ENCODE measurements around the gene ZC3H4.

The ZC3H4 gene

DNA sequence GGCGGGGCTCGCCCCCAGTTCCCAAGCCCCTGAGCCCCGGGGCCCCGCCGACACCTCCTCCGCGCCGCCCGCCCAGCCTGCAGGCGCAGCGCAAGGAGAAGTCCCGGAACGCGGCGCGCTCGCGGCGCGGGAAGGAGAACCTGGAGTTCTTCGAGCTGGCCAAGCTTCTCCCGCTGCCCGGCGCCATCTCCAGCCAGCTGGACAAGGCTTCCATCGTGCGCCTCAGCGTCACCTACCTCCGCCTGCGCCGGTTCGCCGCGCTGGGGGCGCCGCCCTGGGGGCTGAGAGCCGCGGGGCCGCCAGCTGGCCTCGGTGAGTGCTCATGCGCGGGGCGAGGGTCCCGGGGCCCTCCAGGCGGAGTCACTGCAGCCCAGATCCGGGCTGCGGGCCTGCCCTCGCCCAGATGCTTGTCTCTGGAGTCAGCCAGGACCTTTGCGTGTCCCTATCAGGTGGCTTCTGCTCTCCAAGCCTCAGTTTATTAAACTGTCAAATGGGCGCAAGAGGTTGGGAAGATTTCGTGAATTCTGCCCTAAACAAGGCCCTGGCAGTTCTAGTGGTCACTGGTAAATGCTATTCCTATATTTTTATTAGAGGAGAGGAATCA, 91.9 kb downstream of the ZC3H4 start:
- H3K27me3 ChIP-seq (ENCODE audit: insufficient read depth, low read length): peaks cover 15% of the 10 kb centered on the region
- no peak overlapping the region for H3K27ac ChIP-seq (ENCODE audit: low read depth, low read length, poor library complexity, severe bottlenecking)
- no peak overlapping the region for H2AFZ ChIP-seq (ENCODE audit: low read length)
- peaks cover 13% of the 10 kb centered on the region for H3K4me1 ChIP-seq (ENCODE audit: insufficient read depth, low read length, severe bottlenecking)
- TF ChIP-seq, protein P1, sequence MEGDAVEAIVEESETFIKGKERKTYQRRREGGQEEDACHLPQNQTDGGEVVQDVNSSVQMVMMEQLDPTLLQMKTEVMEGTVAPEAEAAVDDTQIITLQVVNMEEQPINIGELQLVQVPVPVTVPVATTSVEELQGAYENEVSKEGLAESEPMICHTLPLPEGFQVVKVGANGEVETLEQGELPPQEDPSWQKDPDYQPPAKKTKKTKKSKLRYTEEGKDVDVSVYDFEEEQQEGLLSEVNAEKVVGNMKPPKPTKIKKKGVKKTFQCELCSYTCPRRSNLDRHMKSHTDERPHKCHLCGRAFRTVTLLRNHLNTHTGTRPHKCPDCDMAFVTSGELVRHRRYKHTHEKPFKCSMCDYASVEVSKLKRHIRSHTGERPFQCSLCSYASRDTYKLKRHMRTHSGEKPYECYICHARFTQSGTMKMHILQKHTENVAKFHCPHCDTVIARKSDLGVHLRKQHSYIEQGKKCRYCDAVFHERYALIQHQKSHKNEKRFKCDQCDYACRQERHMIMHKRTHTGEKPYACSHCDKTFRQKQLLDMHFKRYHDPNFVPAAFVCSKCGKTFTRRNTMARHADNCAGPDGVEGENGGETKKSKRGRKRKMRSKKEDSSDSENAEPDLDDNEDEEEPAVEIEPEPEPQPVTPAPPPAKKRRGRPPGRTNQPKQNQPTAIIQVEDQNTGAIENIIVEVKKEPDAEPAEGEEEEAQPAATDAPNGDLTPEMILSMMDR (IDR thresholded peaks at IDR 0.05; ENCODE audit: low read length): no peak
- TF ChIP-seq EZH2 (IDR thresholded peaks at IDR 0.05; ENCODE audit: borderline replicate concordance, low read length): no peak; the same call in 1 of the 2 replicates
- H3K9me2 ChIP-seq (ENCODE audit: low read depth, low read length): no peaks in the 10 kb centered on the region
- H3F3A ChIP-seq (ENCODE audit: insufficient read depth, low read length): no peaks in the 10 kb centered on the region
- H3K36me3 ChIP-seq (ENCODE audit: insufficient read depth, low read length): no peaks in the 10 kb centered on the region
- no peak overlapping the region for H3K4me2 ChIP-seq (ENCODE audit: low read length)
- no peaks in the 10 kb centered on the region for H3K9me3 ChIP-seq (ENCODE audit: low read length)
- no peak overlapping the region for H3K4me3 ChIP-seq (ENCODE audit: low read depth, low read length, poor library complexity, severe bottlenecking)
- no peaks in the 10 kb centered on the region for H3K79me2 ChIP-seq (ENCODE audit: insufficient read depth, low read length)
- H3K9ac ChIP-seq (ENCODE audit: low read length): no peak overlapping the region
- H4K20me1 ChIP-seq (ENCODE audit: insufficient read depth, low read length): no peaks in the 10 kb centered on the region

DNA sequence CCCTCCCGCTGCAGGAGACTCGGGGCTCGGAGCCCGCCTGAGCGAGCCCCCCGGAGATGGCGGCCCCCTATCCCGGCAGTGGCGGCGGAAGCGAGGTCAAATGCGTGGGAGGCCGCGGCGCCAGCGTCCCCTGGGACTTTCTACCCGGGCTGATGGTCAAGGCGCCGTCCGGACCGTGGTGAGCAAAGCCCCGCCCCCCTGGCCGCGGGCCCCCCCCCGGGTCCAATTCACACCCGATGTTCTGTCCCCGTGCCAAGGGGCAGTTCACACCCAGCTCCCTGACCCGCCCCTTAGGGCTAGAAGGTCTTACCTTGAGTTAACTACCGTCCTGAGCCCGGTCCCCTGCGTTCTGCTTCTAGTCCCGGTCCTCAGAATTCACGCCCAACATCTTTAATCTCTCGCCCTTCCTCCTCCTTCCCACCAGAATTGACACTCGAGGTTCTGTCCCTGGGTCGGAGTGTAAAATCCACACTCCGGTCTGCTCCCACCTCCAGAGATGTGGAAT, 92.5 kb downstream of the ZC3H4 start:
- Histone ChIP-seq H3K79me2 (ENCODE audit: insufficient read depth, low read length) (no peaks in the 10 kb centered on the region), H3K36me3 (ENCODE audit: insufficient read depth, low read length) (no peaks in the 10 kb centered on the region), H3K27me3 (ENCODE audit: insufficient read depth, low read length) (peaks cover 15% of the 10 kb centered on the region), H3K27ac (ENCODE audit: low read depth, low read length, poor library complexity, severe bottlenecking) (no peak overlapping the region), H3K4me1 (ENCODE audit: insufficient read depth, low read length, severe bottlenecking) (peaks cover 13% of the 10 kb centered on the region), H3K9me2 (ENCODE audit: low read depth, low read length) (no peaks in the 10 kb centered on the region), H3K9ac (ENCODE audit: low read length) (no peak overlapping the region), H3K4me2 (ENCODE audit: low read length) (peak overlapping the region; percentile 39; the same call in 1 of the 2 replicates), H4K20me1 (ENCODE audit: insufficient read depth, low read length) (no peaks in the 10 kb centered on the region), H3F3A (ENCODE audit: insufficient read depth, low read length) (no peaks in the 10 kb centered on the region), H3K4me3 (ENCODE audit: low read depth, low read length, poor library complexity, severe bottlenecking) (no peak overlapping the region), H2AFZ (ENCODE audit: low read length) (no peak overlapping the region), H3K9me3 (ENCODE audit: low read length) (no peaks in the 10 kb centered on the region)
- TF ChIP-seq, protein P1 (IDR thresholded peaks at IDR 0.05; ENCODE audit: low read length): no peak
- TF ChIP-seq EZH2 (IDR thresholded peaks at IDR 0.05; ENCODE audit: borderline replicate concordance, low read length): no peak

DNA sequence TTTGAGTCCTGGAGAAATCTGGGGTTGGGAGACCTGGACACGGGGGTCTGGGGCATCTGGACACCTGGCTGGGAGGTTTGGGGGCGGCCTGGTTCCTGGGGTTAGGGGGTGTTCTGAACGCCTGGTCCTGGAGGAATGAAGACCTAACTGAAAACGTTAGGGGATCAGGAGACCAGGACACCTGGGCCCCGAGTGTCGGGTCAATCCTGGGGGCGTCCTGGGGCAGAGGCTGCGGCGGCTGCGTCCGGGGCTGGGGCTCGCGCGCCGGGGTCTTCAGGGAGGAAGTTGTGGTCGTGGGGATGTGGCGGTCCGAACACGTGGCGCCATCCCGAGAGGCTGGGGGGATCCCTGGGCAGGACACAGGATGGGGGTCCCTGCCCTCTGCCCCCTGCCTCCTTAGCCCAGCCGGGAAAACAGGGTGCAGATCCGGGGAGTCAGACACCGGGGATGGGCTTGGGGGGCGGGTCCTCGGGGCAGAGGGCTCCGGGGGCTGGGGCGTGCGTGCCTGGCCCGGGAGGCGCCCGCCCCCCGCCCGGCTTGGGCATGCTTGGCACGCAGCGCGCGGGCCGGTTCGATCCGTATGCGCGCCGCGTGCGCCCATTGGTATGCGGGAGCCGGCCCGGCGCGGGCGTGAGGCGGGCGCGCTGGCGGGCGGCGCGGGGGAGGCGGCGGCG, 93.3 kb downstream of the ZC3H4 start:
- Histone ChIP-seq H4K20me1 (ENCODE audit: insufficient read depth, low read length) (no peaks in the 10 kb centered on the region), H3K9me2 (ENCODE audit: low read depth, low read length) (no peaks in the 10 kb centered on the region), H3F3A (ENCODE audit: insufficient read depth, low read length) (no peaks in the 10 kb centered on the region), H3K9ac (ENCODE audit: low read length) (no peak overlapping the region), H3K4me2 (ENCODE audit: low read length) (peak overlapping the region; percentile 47), H3K9me3 (ENCODE audit: low read length) (no peaks in the 10 kb centered on the region), H3K27me3 (ENCODE audit: insufficient read depth, low read length) (peaks cover 15% of the 10 kb centered on the region), H3K79me2 (ENCODE audit: insufficient read depth, low read length) (no peaks in the 10 kb centered on the region), H3K27ac (ENCODE audit: low read depth, low read length, poor library complexity, severe bottlenecking) (no peak overlapping the region), H3K4me3 (ENCODE audit: low read depth, low read length, poor library complexity, severe bottlenecking) (peak overlapping the region; percentile 33), H3K4me1 (ENCODE audit: insufficient read depth, low read length, severe bottlenecking) (peaks cover 13% of the 10 kb centered on the region), H3K36me3 (ENCODE audit: insufficient read depth, low read length) (no peaks in the 10 kb centered on the region), H2AFZ (ENCODE audit: low read length) (no peak overlapping the region)
- no peak for TF ChIP-seq EZH2 (IDR thresholded peaks at IDR 0.05; ENCODE audit: borderline replicate concordance, low read length)
- TF ChIP-seq, protein P1 (IDR thresholded peaks at IDR 0.05; ENCODE audit: low read length): no peak
